Skin epidermis (tissue), 12 donors: Measurements from ENCODE around the gene TBC1D1.

Experiments
- H3K27ac ChIP-seq, 21 experiments: fragments of 200-600 bp; sonication (generic) in 11 of 21; one replicate each; pipeline ENCODE4 v1.5.0; 2020; ENCODE audit warnings: mild to moderate bottlenecking in 3 of 21, inconsistent platforms in 2 of 21, moderate library complexity in 2 of 21
- H3K4me3 ChIP-seq, 7 experiments: fragments of 200-600 bp; sonication (generic) in 2 of 7; one replicate each; pipeline ENCODE4 v1.5.0; 2020; ENCODE audit warnings: inconsistent platforms in 2 of 7, mild to moderate bottlenecking in 2 of 7, moderate library complexity in 1 of 7

The TBC1D1 gene

DNA sequence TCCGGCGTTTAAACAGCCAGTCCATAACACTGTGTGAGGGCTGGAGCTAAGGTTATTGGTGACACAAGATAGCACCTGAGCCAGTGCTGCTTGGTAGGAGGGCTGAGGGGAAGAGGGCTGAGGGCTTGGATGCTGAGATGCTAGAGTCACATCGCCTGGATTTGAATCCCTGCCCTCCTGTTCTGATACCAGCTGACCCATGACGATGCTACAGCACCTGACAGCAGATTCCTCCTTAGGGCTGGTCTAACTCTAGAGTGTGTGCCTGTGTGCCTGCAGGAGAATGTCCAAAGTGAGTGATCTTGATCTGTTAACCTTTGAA, 171.9 kb downstream of the TBC1D1 start:
- H3K4me3 ChIP-seq, result peak overlapping the region in 1 of 7 experiments; percentile 37
- peak overlapping the region in 12 of 21 experiments; percentile 10 to 78 (median 60) for H3K27ac ChIP-seq

DNA sequence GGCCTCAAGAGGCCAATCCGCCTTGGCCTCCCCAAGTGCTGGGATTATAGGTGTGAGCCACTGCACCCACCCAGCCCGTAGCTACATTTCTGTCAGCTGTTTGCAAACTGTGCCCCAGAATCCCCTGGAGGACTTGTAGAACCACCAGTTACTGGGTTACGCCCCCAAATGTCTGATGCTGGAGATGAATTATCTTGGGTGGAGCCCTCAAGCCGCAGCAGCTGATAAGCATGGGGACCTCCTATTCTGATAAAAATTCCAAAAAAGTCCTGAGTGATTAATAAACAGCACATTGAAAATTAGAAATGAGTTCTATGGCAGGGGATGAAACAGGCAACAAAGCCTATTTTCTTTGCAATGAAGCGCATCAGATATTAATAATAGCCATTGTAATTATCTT, 174.3 kb downstream of the TBC1D1 start:
- H3K4me3 ChIP-seq, result no peak overlapping the region
- no peak overlapping the region for H3K27ac ChIP-seq

DNA sequence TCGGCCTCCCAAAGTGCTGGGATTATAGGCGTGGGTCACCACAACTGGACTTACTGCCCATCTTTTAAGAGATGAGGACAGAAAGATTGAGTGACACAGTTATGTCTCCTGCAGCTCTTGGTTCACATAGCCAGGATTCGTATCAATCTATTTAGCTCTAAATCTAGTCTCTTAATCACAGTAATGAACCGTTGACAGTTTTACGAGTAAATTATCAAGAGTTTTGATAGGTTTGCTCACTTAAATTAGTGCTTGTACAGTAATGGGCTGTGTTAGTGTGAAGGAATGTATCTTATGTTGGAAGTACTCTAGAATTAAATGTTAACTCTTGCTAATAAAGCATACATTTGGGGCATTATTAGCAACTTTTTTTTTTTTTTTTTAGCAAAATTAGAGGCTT, 175.0 kb downstream of the TBC1D1 start:
- no peak overlapping the region for H3K4me3 ChIP-seq
- H3K27ac ChIP-seq, result no peak overlapping the region

DNA sequence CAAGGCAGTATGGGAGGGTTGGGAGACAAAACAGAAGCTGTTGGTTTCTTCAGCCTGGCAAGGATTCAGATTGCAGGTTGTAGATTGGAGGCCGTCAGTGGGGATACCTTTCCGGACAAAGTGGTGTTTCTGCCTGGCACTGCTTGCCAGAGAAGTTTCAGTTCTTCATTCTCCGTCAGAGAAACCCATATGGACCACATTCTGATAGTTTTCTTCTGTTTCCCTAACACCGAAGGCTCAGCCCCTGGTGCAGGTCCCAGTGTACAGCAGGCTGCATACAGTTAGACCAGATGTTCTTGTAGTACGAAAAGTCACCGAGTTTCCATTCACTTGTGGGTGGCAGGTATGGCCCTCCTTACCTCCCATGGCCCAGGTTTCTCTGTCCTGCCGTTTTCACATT, 176.6 kb downstream of the TBC1D1 start:
- Histone ChIP-seq H3K4me3 (no peak overlapping the region), H3K27ac (no peak overlapping the region)

DNA sequence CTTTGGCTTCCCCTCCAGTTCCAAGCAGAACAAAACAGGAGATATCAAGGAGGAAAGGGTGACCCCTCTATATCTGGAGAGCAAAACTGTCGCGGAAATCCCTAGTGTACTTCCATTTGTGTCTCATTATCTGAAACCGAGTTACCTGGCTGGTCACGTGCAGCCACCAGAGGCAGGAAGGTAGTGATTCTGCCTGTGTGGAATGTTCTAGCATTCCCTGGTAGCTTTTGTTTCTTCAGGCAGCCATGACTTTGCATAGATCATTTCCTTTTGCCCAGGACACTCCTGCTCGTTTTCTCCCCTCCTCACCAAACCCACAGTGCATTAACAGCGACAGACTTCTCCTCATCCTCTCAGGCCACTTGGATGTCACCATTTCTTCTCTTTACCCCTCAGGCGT, 177.2 kb downstream of the TBC1D1 start:
- H3K27ac ChIP-seq, result no peak overlapping the region

DNA sequence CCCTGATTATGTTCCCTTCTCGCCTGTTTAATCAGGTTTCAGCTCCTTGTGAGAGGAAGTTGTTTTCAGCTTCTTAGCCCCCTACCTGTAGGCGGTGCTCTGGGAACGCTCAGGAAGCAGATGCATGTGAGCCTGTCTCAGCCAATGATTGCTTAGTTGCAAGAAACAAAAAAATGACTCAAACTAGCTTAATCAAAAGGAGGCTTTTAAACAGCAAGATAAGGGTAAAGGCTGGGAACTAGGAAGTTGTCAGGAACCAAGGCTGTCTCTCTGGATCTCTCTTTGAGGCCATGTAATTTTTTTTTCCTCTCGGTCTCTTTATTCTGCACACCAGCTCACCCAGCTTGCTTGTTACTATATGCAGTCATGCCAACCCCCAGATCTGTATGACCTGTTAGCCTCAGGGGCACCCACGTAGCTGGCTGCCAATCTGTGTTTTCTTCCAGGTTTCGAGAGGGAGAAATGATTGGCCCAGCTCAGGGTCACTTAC, 178.4 kb downstream of the TBC1D1 start:
- Histone ChIP-seq H3K27ac (peak overlapping the region in 10 of 21 experiments; percentile 0 to 71 (median 42)), H3K4me3 (no peak overlapping the region)

More for the DNA sequence above, 177.2 kb downstream of the TBC1D1 start:
- H3K4me3 ChIP-seq, result no peak overlapping the region

DNA sequence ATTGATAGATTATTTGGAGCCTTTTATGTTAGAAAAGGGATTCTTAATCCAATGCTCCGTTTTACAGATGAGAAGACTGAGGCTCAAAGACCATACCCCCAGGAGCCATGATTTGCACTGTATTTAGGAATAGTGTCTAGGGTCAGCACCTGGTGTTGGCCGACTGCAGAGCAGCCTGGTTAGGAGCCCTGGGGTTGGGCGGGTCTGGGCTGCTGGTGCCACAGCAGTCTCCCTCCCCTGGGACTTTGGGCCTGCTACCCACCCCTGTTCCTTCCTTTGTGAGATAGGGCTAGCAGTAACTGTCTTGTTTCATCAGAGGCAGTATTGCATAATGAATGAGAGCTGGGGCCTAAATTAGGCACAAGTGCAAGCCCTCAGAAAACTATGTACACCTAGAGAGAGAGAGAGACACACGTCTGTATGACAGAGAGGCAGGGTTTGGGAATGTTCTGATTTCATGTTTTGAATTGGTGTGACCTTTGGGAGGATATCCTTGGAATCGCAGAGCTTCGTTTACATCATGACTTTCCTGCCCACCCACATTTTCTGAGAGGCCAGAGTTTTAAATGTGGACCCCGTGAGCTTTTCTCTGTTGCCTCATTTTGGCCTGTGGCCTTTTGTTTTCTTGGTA, 181.0 kb downstream of the TBC1D1 start:
- H3K27ac ChIP-seq, result peak overlapping the region in 1 of 21 experiments; percentile 30
- no peak overlapping the region for H3K4me3 ChIP-seq

DNA sequence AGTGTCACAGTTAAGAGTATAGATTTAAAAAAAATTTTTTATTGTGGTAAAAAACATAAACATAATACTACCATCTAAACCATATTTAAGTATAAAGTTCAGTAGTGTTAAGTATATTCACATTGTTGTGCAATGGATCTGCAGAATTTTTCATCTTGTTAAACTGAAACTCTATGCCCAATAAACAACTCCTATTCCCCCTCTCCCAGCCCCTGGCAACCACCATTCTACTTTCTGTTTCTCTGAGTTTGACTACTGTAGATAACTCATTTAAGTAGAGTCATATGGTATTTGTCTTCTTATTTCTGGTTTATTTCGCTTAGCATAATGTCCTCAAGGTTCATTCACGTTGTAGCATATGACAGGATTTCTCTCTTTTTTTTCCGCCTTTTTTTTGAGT, 181.7 kb downstream of the TBC1D1 start:
- H3K4me3 ChIP-seq, result no peak overlapping the region
- H3K27ac ChIP-seq, result no peak overlapping the region

DNA sequence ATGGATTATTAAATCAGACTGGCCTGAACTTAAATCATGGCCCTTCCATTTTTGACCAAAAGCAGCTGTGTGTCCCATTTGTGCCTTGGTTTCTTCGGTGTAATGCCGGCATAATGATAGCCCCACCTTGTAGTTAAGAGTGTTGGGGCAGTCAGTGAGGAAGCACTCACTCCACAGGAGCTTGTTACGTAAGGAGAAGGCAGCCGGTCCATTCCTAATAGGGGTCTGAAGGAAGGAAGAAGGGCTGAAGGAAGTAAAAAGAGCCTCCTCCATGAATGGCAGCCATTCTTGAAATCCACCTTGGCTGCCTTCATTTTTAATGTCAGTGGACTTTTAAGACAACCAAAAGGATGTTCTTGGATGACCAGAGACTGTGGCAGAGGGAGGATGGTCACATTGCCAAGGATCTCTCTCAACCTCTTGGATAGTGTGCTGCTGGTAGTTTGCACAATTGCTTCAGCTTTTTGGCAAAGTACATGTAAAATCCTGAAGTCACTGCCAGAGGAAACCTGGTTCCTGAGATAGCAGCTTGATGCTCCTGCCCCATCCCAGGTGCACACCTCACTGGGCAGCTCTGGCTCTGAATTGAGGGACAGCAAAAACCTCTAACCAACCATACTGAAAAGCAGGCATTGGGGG, 182.8 kb downstream of the TBC1D1 start:
- H3K4me3 ChIP-seq, result no peak overlapping the region
- H3K27ac ChIP-seq, result peak overlapping the region in 3 of 21 experiments; percentile 9 to 19 (median 17)

DNA sequence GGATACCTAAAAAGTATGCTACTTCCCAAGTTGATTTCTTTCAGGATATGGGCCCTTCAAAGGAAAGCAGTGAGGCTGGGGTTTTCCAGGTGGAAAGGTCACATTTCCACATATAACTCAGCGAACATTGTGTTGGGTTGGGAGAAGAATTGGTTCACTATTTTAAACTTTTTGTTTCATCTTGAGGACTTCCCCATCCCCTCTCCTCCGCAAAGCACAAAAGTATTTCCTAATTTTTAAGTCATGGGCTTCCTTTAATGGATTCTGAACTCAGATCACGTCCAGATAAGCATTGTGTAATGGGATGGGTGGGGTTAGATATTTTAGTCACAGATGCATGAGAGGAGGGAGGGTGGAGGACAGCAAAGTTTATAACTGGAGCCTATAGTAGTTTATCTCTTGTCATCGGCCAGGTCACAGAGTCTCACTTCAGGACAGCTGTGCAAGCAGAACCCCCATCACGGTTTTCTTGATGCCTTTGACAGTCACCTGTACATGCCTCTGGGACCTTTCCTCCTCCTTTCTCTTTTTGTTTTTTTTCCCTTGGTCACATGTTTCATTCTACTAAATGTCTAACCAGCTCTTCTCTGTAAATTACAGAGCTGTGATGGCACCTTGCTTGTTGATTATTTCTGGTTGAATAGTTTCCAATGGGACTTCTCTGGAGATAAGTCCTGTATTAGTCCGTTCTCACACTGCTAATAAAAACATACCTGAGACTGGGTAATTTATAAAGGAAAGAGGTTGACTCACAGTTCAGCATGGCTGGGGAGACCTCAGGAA, 184.7 kb downstream of the TBC1D1 start:
- Histone ChIP-seq H3K27ac (peak overlapping the region in 12 of 21 experiments; percentile 9 to 76 (median 50)), H3K4me3 (no peak overlapping the region)

DNA sequence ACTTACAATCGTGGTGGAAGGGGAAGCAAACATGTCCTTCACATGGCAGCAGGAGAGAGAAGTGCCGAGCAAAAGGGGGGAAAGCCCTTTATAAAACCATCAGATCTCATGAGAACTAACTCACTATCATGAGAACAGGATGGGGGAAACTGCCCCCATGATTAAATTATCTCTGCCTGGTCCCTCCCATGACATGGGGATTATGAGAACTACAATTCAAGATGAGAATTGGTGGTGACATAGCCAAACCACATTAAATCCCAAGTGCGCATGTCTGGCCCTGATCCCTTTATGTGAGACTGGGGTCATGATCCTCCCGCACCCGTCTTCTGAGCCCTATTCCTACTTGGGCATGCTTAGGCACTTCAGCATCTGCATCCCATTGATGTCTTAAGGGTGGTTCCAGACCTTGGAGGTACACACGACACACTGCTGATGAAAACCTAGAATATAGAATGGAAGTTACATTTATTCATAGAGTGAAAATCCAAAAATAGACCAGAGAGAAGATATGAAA, 185.3 kb downstream of the TBC1D1 start:
- peak overlapping the region in 8 of 21 experiments; percentile 17 to 71 (median 46) for H3K27ac ChIP-seq

DNA sequence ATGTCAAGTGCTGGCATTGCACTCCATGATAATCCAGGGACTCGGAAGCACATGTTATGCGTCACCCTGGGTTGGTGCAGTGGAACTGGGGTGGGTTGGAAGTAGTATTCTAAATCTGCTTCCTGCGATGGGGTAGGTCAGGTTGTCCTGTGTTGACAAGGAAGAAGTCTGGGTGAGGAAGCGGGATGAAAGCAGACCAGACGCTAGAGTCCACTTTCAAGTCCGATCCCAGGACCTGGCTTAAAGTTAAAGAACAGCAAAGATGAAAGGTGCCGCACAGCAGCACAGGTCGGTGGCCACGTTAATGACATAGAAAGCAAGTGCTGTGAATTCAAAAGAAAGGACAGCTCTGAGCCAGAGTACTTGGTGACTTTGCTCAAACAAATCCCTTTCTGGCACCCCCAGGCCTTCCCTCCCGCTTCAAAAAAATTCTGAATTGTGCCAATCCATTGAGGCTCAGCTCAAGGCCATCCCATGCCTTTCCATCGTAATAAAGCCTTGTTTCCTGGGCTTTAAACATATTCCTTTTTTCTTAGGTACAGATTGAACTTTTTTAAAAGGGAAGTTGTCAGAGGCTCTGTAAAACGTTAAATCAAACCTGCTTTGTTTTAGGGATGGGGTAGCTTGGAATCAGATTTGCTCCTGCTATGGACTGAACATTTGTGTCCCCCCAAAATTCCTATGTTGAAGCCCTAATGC, 187.1 kb downstream of the TBC1D1 start:
- Histone ChIP-seq H3K4me3 (no peak overlapping the region), H3K27ac (peak overlapping the region in 8 of 21 experiments; percentile 8 to 72 (median 46))

More for the DNA sequence above, 185.3 kb downstream of the TBC1D1 start:
- no peak overlapping the region for H3K4me3 ChIP-seq

DNA sequence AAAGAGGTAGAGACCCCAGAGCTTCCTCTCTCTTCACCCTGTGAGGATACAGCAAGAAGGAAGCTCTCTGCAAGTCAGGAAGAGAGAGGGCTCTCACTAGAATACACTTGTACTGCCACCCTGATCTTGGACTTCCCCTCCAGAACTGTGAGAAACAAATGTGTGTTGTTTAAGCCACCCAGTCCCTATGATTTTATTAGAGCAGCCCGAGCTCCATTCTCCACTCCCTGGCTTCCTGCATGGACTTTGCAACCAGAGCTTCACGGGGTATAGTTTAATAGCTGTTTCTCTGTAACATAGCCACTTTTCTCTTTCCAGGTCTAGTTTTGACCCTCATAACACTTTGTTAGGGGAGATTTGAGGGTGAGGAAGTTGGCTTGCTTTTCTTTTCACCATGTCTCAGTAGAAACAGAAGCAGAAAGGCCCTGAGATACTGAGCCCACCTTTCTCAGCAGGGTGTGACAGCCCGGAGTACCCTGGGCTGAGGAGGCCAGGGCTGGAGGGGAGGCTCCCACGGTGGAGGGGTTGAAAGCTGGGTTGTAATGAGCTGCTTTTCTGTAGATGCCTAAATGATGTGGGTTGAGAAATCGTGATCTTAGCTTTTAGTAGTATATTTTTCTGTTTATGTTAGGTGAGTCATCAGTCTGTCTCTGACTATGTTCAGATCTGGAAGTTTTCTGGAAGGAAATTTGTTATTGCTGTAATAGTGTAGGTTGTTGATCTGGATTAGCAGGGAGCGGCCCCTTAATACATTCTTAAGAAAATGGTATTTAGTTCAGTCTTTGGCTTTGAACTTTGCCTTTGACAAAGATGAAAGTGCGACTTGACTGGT, 187.9 kb downstream of the TBC1D1 start:
- peak overlapping the region in 17 of 21 experiments; percentile 13 to 76 (median 46) for H3K27ac ChIP-seq
- H3K4me3 ChIP-seq, result no peak overlapping the region

DNA sequence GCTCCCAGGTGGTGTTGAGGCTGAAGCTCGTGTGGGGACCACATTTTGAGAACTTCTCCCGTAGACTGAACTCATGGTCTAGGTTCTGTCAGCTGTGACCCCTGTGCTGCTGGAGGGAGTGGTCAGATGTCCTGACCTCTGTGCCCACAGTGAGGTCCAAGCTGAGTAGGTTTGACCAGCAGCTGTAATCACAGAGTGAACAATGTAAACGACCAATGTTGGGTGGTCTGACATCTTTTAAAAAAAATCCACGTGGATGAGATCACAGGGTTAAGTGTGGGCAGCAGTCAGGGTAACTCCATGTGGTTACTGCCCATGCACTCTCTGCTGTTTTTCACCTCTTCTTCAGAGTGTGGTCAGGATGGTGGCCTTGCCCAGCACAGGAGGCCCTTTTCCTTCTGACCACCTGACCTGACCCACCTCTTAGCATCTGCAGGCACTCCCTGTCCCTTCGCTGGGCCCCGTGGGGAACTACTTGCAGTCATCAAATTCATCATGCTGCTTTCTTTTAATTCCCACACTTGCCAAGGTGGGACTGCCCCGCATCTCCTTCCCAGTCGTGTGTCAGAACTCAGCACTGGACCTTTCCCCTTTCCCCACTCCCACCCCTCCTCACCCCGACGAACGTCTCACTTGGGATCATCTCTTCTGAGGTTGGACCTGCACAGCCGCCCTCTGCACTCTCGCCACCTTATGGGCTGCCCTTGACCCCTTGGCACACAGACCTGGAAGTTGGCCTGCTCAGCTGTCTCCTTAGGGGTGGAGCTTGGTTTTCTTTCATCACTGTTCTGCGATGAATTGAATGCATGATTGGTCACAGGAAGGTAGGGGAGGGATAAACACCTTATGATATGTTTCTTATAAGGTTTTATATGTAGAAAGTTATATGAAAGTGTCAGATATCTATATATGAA, 189.4 kb downstream of the TBC1D1 start:
- H3K27ac ChIP-seq, result peak overlapping the region in 1 of 21 experiments; percentile 46
- H3K4me3 ChIP-seq, result no peak overlapping the region

DNA sequence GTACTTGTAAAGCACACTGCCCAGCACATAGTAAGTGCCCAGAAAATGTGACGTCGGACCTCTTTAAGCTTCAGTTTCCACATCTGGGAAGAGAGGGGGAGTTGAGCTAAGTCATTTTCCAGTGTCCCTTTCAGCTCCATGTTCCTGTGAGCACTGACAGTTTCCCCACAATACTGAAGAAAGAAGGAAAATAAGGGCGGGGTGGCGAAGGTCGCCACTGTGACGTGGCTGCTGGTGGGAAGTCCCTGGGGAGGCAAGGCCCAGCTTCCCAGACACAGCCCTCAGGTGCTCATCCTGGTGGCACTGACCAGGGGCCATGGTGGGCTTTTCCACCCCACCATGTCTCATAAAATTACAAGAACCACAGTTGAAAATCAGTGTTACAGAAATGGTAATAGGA, 191.1 kb downstream of the TBC1D1 start:
- Histone ChIP-seq H3K4me3 (no peak overlapping the region), H3K27ac (peak overlapping the region in 8 of 21 experiments; percentile 21 to 75 (median 52))

DNA sequence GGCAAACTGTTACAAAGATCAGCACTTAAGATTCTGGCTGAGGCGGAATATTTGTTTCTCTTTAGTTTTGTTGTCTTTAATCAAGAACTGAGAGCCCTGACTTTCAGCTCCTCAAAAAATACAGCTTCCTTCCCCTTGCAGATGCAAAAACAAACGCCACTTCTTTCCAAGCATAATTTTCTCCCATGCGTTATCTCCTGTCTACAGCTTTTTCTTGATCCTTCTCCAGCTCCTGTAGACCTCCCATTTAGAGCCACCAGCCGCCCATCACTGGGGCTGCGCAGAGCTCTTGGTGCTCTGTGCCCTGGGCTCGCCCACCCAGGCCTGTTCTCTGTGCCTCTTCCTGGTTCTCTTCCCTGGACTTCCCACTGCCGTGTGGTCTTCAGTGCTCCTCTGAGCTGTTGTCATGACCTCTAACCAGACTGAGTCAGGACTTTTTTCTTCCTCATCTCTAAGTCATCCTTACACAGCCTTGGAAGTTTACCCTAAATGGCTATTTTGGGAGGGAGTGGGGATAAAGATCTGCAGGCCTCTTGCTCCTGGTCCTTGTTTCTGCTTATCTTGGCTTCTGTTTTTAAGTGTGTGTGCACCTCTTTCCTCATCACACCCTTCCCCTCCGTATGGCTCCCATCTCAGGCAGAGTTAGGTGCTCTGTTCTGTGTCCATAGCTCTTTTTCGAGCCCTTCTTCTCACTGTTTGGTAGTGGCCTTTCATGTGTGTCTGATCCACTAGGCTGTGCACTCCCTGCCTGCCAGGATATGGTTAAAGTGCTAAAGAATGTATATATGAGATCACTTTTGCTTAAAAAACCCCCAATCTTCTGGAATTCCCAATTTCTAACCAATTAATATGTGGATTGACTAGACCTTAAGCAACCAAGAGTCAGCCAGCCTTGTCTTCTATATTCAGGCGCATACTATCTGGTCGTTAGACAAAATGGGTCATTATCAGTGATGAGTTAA, 191.8 kb downstream of the TBC1D1 start:
- Histone ChIP-seq H3K4me3 (no peak overlapping the region), H3K27ac (peak overlapping the region in 8 of 21 experiments; percentile 21 to 75 (median 52))
